ENCODE measurements around the gene GPBP1L1. TPM values are rescaled to one million over a fixed set of nuclear protein-coding genes. Genes with fewer than 3 reads are reported as not detected.
A peak's percentile ranks its signal among the peaks of the same experiment; 100 is the strongest.
"Not testable (repeated sequence)": the region's sequence is repeated elsewhere in the genome, so short reads cannot be mapped to it uniquely, and the experiment has no call there.

Gene GPBP1L1, protein sequence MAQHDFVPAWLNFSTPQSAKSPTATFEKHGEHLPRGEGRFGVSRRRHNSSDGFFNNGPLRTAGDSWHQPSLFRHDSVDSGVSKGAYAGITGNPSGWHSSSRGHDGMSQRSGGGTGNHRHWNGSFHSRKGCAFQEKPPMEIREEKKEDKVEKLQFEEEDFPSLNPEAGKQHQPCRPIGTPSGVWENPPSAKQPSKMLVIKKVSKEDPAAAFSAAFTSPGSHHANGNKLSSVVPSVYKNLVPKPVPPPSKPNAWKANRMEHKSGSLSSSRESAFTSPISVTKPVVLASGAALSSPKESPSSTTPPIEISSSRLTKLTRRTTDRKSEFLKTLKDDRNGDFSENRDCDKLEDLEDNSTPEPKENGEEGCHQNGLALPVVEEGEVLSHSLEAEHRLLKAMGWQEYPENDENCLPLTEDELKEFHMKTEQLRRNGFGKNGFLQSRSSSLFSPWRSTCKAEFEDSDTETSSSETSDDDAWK
- total RNA-seq, result 100 to 1,000 TPM; 103 to 105 TPM

DNA sequence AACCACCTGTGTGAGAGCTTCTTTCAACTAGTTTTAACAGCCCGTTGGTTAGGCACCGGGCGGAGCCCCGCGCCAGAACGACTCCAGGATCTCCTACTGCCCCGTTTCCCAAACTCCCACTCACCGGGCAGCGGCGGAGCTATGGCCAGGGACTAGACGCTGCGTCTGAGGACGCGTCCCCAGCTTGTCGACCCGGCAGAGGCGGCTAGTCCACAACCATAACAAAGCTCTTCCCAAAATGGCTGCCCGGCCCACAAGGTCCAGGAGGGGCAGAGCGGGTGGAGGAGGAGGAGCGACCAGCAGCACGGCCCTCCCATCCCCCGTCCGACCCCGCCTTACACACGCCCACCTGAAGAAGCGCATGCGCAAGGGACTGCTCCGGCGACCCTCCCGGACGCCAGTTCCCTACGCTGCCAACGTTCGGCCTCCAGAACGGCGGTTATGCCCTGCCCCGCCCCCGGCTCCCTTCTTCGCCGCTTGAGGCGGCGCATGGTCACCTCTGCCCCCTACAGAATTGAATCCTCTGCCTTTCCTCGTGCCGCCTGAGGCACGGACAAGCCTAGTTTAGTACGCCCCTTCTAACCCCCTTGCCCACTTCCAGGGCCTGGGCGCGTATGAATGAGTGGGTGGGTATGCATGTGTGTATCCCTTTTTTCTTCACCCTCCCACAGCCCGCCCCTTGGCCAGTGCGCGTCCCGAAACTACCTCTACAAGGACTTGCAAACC is at the start of gene GPBP1L1:
Gene GPBP1L1 (minus strand): TSS at position 246 of the 726 bp plus-strand sequence. CDS start 27,446 bp downstream, outside the sequence.
- Mint-ChIP-seq H3K36me3 (ENCODE audit: low read depth) (peaks cover 25% of the 10 kb centered on the region), H3K27ac (peak within 1 kb of the TSS; percentile 99), H3K4me1 (ENCODE audit: low read depth) (peaks cover 34% of the 10 kb centered on the region), H3K27me3 (ENCODE audit: low read depth) (no peaks in the 10 kb centered on the region), H3K9me3 (ENCODE audit: insufficient read depth) (no peaks in the 10 kb centered on the region), H3K4me3 (peak within 1 kb of the TSS; percentile 99)
- peak; percentile 73 for ATAC-seq
- CTCF ChIA-PET, result interaction anchor here (0.7 to 1.8 kb wide), 13 partner anchors 14 to 537 kb away, joined by 3 to 4 read pairs (median 3); no protein-coding TSS in a partner anchor
- POLR2A ChIA-PET, result interaction anchor here (0.7 to 2.6 kb wide), 29 partner anchors 8 to 966 kb away, joined by 3 to 22 read pairs (median 4); partner anchors contain the start of genes AKR1A1, IPP, LRRC41 and MAST2
- DNase-seq, result peak; percentile 98

- CTCF ChIA-PET, result no interaction called here
- no peaks in the 10 kb centered on the region for H3K4me1 Mint-ChIP-seq (ENCODE audit: low read depth)
- no peak for ATAC-seq
These were observed 44.5 kb upstream of the GPBP1L1 start for GRCh38 chr1:45730780-45731319.

GRCh38 chr1:45730075-45730779 is 43.9 kb upstream of the GPBP1L1 start:
- H3K36me3 Mint-ChIP-seq (ENCODE audit: low read depth), result no peaks in the 10 kb centered on the region
- CTCF ChIA-PET, result no interaction called here
- no peak overlapping the region for H3K27ac Mint-ChIP-seq
- ATAC-seq, result no peak
- H3K9me3 Mint-ChIP-seq (ENCODE audit: insufficient read depth), result no peaks in the 10 kb centered on the region
- H3K4me3 Mint-ChIP-seq, result no peak overlapping the region
- H3K4me1 Mint-ChIP-seq (ENCODE audit: low read depth), result no peaks in the 10 kb centered on the region
- no peak for DNase-seq
- no peaks in the 10 kb centered on the region for H3K27me3 Mint-ChIP-seq (ENCODE audit: low read depth)
- POLR2A ChIA-PET, result no interaction called here

More at GRCh38 chr1:45730780-45731319, 44.5 kb upstream of the GPBP1L1 start:
- H3K4me3 Mint-ChIP-seq, result no peak overlapping the region
- no peaks in the 10 kb centered on the region for H3K9me3 Mint-ChIP-seq (ENCODE audit: insufficient read depth)
- DNase-seq, result no peak
- POLR2A ChIA-PET, result no interaction called here
- H3K36me3 Mint-ChIP-seq (ENCODE audit: low read depth), result no peaks in the 10 kb centered on the region
- H3K27ac Mint-ChIP-seq, result no peak overlapping the region
- no peaks in the 10 kb centered on the region for H3K27me3 Mint-ChIP-seq (ENCODE audit: low read depth)

GRCh38 chr1:45726007-45726406 is 39.7 kb upstream of the GPBP1L1 start:
- H3K9me3 Mint-ChIP-seq (ENCODE audit: insufficient read depth); ATAC-seq; H3K4me3 Mint-ChIP-seq; DNase-seq; H3K4me1 Mint-ChIP-seq (ENCODE audit: low read depth); H3K36me3 Mint-ChIP-seq (ENCODE audit: low read depth); H3K27ac Mint-ChIP-seq; H3K27me3 Mint-ChIP-seq (ENCODE audit: low read depth); POLR2A ChIA-PET; CTCF ChIA-PET: not testable (repeated sequence)

- Mint-ChIP-seq H3K27ac (no peak overlapping the region), H3K27me3 (ENCODE audit: low read depth) (no peaks in the 10 kb centered on the region), H3K36me3 (ENCODE audit: low read depth) (no peaks in the 10 kb centered on the region), H3K4me1 (ENCODE audit: low read depth) (no peaks in the 10 kb centered on the region), H3K4me3 (no peak overlapping the region), H3K9me3 (ENCODE audit: insufficient read depth) (no peaks in the 10 kb centered on the region)
- no peak for DNase-seq
- POLR2A ChIA-PET, result no interaction called here
- ATAC-seq, result no peak
- CTCF ChIA-PET, result no interaction called here
These were observed 37.1 kb upstream of the GPBP1L1 start for GRCh38 chr1:45723248-45723930.

DNA sequence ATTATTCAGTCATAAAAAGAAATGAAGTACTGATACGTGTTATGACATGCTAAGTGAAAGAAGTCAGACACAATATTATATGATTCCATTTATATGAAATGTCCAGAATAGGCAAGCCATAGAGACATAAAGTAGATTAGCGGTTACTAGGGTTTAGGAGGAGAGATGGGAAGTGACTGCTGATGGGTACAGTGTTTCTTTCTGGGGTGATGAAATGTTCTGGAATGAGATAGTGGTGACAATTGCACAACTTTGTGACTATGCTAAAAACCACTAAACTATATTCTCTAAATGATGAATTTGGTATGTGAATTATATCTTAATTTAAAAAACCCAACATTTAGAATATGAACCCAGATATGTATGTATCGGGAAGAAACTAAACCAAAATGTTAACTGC is 36.5 kb upstream of the GPBP1L1 start:
- no peak overlapping the region for H3K27ac Mint-ChIP-seq
- POLR2A ChIA-PET, result no interaction called here
- DNase-seq, result no peak
- ATAC-seq, result no peak
- no peaks in the 10 kb centered on the region for H3K4me1 Mint-ChIP-seq (ENCODE audit: low read depth)
- H3K4me3 Mint-ChIP-seq, result no peak overlapping the region
- no peaks in the 10 kb centered on the region for H3K9me3 Mint-ChIP-seq (ENCODE audit: insufficient read depth)
- H3K27me3 Mint-ChIP-seq (ENCODE audit: low read depth), result no peaks in the 10 kb centered on the region
- no peaks in the 10 kb centered on the region for H3K36me3 Mint-ChIP-seq (ENCODE audit: low read depth)
- CTCF ChIA-PET, result no interaction called here

DNA sequence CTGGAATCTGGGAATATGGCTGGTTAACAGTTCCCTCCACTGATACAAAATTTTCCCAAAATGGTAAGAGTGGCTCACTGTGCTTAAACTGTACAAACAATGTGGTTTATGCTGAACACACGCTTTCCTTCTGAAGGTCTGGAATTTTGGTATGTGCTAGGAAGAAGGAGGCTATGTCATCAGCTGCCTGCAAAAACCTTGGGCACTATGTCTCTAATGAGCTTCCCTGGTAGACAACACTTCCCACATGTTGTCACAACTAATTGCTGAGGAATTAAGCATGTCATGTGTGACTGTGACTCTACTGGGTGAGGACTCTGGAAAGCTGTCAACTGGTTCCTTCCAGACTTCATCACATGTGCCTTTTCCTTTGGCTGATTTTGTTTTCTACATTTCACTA is 34.9 kb upstream of the GPBP1L1 start:
- ChIA-PET CTCF (no interaction called here), POLR2A (no interaction called here)
- Mint-ChIP-seq H3K4me3 (no peak overlapping the region), H3K4me1 (ENCODE audit: low read depth) (no peaks in the 10 kb centered on the region), H3K9me3 (ENCODE audit: insufficient read depth) (no peaks in the 10 kb centered on the region), H3K36me3 (ENCODE audit: low read depth) (no peaks in the 10 kb centered on the region), H3K27ac (no peak overlapping the region), H3K27me3 (ENCODE audit: low read depth) (no peaks in the 10 kb centered on the region)
- no peak for ATAC-seq
- no peak for DNase-seq

GRCh38 chr1:45718289-45718688 is 32.0 kb upstream of the GPBP1L1 start:
- Mint-ChIP-seq H3K4me1 (ENCODE audit: low read depth) (no peaks in the 10 kb centered on the region), H3K27me3 (ENCODE audit: low read depth) (no peaks in the 10 kb centered on the region), H3K9me3 (ENCODE audit: insufficient read depth) (no peaks in the 10 kb centered on the region), H3K4me3 (no peak overlapping the region), H3K36me3 (ENCODE audit: low read depth) (no peaks in the 10 kb centered on the region), H3K27ac (no peak overlapping the region)
- POLR2A ChIA-PET, result no interaction called here
- CTCF ChIA-PET, result no interaction called here
- no peak for ATAC-seq
- no peak for DNase-seq

DNA sequence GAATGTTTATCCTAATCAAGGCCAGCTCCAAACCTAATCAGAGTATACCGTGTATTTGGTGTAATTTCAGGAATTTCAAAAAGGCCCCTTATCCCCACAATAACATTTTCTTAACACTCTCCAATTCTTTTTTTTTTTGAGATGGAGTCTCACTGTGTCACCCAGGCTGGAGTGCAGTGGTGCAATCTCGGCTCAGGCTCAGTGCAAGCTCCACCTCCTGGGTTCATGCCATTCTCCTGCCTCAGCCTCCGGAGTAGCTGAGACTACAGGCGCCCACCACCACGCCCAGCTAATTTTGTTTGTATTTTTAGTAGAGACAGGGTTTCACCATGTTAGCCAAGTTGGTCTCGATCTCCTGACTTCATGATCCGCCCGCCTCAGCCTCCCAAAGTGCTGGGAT is 31.1 kb upstream of the GPBP1L1 start:
- H3K4me1 Mint-ChIP-seq (ENCODE audit: low read depth); H3K36me3 Mint-ChIP-seq (ENCODE audit: low read depth); DNase-seq; H3K4me3 Mint-ChIP-seq; H3K27me3 Mint-ChIP-seq (ENCODE audit: low read depth); H3K27ac Mint-ChIP-seq; POLR2A ChIA-PET; H3K9me3 Mint-ChIP-seq (ENCODE audit: insufficient read depth); CTCF ChIA-PET; ATAC-seq: not testable (repeated sequence)

- no peaks in the 10 kb centered on the region for H3K9me3 Mint-ChIP-seq (ENCODE audit: insufficient read depth)
- ChIA-PET CTCF (no interaction called here), POLR2A (no interaction called here)
- no peaks in the 10 kb centered on the region for H3K27me3 Mint-ChIP-seq (ENCODE audit: low read depth)
- DNase-seq (no peak), ATAC-seq (no peak)
- no peaks in the 10 kb centered on the region for H3K4me1 Mint-ChIP-seq (ENCODE audit: low read depth)
- peaks cover 1% of the 10 kb centered on the region for H3K36me3 Mint-ChIP-seq (ENCODE audit: low read depth)
- no peak overlapping the region for H3K4me3 Mint-ChIP-seq
- H3K27ac Mint-ChIP-seq, result no peak overlapping the region
These were observed 30.4 kb upstream of the GPBP1L1 start for GRCh38 chr1:45716700-45717099.

GRCh38 chr1:45713711-45714110 is 27.4 kb upstream of the GPBP1L1 start:
- Mint-ChIP-seq H3K9me3 (ENCODE audit: insufficient read depth) (no peaks in the 10 kb centered on the region), H3K27me3 (ENCODE audit: low read depth) (no peaks in the 10 kb centered on the region), H3K27ac (no peak overlapping the region), H3K36me3 (ENCODE audit: low read depth) (peaks cover 3% of the 10 kb centered on the region), H3K4me1 (ENCODE audit: low read depth) (no peaks in the 10 kb centered on the region), H3K4me3 (no peak overlapping the region)
- CTCF ChIA-PET, result no interaction called here
- ATAC-seq, result no peak
- DNase-seq, result no peak
- POLR2A ChIA-PET, result no interaction called here
